ENCODE results near the gene CHRNG. TPM values are rescaled to one million over a fixed set of nuclear protein-coding genes. Genes with fewer than 3 reads are reported as not detected.

The CHRNG gene
- total and polyA plus RNA-seq, 7 donors, result not detected

GRCh38 chr2:232526372-232526941, 13.0 kb upstream of the CHRNG start:
- WGBS, 2 donors, result 56 to 75% methylated on average over 13 of the region's 13 CpGs
- Histone ChIP-seq H3K4me1 (peaks cover 0 to 31% (median 29%) of the 10 kb centered on the region in 4 donors), H3K27me3 (peaks cover 30 to 53% (median 42%) of the 10 kb centered on the region in 3 donors), H3K9me3 (no peaks in the 10 kb centered on the region), H3K27ac (no peak overlapping the region), H3K36me3 (no peaks in the 10 kb centered on the region), H3K4me3 (no peak overlapping the region)
- intact Hi-C loops (cut with DNase I), result no loop called here
- TF ChIP-seq CTCF (IDR thresholded peaks at IDR 0.05) (no peak), POLR2A (IDR thresholded peaks at IDR 0.05) (no peak)
- no peak for DNase-seq

GRCh38 chr2:232527905-232528470, 11.5 kb upstream of the CHRNG start:
- H3K9me3 ChIP-seq, result no peaks in the 10 kb centered on the region
- TF ChIP-seq POLR2AphosphoS5 (IDR thresholded peaks at IDR 0.05) (no peak), EP300 (IDR thresholded peaks at IDR 0.05) (no peak), POLR2A (IDR thresholded peaks at IDR 0.05) (no peak), CTCF (IDR thresholded peaks at IDR 0.05) (no peak)
- no peak overlapping the region for H3K4me3 ChIP-seq
- intact Hi-C loops (cut with DNase I), result no loop called here
- 80 to 82% methylated on average over 6 of the region's 6 CpGs for WGBS, 2 donors
- peaks cover 0 to 21% (median 17%) of the 10 kb centered on the region in 4 donors for H3K4me1 ChIP-seq
- no peak for DNase-seq
- no peak overlapping the region for H3K27ac ChIP-seq
- peaks cover 16 to 37% (median 27%) of the 10 kb centered on the region in 3 donors for H3K27me3 ChIP-seq
- no peaks in the 10 kb centered on the region for H3K36me3 ChIP-seq

GRCh38 chr2:232528746-232529460, 10.6 kb upstream of the CHRNG start:
- H3K9me3 ChIP-seq, result no peaks in the 10 kb centered on the region
- 76 to 84% methylated on average over 11 of the region's 11 CpGs for WGBS, 2 donors
- H3K27me3 ChIP-seq, result peaks cover 7 to 28% (median 18%) of the 10 kb centered on the region in 3 donors
- no peak overlapping the region for H3K4me3 ChIP-seq
- DNase-seq, result no peak
- H3K36me3 ChIP-seq, result no peaks in the 10 kb centered on the region
- intact Hi-C loops (cut with DNase I), result no loop called here
- H3K4me1 ChIP-seq, result peaks cover 0 to 14% (median 10%) of the 10 kb centered on the region in 4 donors
- H3K27ac ChIP-seq, result no peak overlapping the region
- TF ChIP-seq POLR2A (IDR thresholded peaks at IDR 0.05) (no peak), CTCF (IDR thresholded peaks at IDR 0.05) (no peak), EP300 (IDR thresholded peaks at IDR 0.05) (no peak), POLR2AphosphoS5 (IDR thresholded peaks at IDR 0.05) (no peak)

GRCh38 chr2:232529806-232530547, 9.5 kb upstream of the CHRNG start:
- Histone ChIP-seq H3K4me1 (peaks cover 0 to 9% (median 6%) of the 10 kb centered on the region in 4 donors), H3K9me3 (no peaks in the 10 kb centered on the region), H3K36me3 (no peaks in the 10 kb centered on the region), H3K27me3 (peaks cover 0 to 18% (median 7%) of the 10 kb centered on the region in 3 donors), H3K4me3 (no peak overlapping the region), H3K27ac (no peak overlapping the region)
- no peak for TF ChIP-seq POLR2AphosphoS5 (IDR thresholded peaks at IDR 0.05)
- no peak for TF ChIP-seq CTCF (IDR thresholded peaks at IDR 0.05)
- TF ChIP-seq EP300 (IDR thresholded peaks at IDR 0.05), result no peak
- TF ChIP-seq POLR2A (IDR thresholded peaks at IDR 0.05), result no peak
- 90% methylated on average over 17 of the region's 17 CpGs for WGBS, 2 donors
- no peak for DNase-seq
- intact Hi-C loops (cut with DNase I), result no loop called here

Data from sigmoid colon (tissue), 7 donors.